KG1 (cell line): ENCODE results near the gene WTAP.
A peak's percentile ranks its signal among the peaks of the same experiment; 100 is the strongest.
"Not testable (repeated sequence)": the region's sequence is repeated elsewhere in the genome, so short reads cannot be mapped to it uniquely, and the experiment has no call there.

ENCODE experiments used
- DNase-seq: peaks from one replicate; lab custom pipeline; 2025; lab: John Stamatoyannopoulos, UW

The WTAP gene

DNA sequence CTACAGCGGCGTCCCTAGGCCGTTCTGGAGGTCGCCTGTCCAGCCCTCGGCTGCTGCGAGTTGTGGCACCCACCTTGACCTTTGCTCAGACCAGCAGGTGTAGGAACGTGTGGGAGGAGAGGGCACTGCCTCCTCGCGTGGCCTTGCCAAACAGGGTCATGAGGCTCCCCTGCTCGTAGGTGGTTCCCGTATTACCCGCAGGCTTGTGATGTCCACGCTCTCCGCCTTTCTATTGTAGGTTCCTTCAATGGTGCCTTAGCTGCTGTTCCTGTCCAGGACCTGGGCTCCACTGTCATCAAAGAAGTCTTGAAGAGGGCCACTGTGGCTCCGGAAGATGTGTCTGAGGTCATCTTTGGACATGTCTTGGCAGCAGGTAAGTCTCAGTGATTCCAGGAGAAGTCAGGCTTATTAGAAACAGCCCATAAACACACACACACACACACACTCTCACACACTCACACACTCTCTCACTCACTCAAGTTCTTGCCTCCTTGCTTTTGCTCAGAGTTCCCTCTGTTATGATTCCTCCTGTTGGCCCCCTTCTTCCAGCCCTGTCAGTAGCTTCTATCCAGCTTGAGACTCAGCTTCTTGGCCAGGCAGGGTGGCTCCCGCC is 35.5 kb downstream of the WTAP start:
- no peak for DNase-seq

DNA sequence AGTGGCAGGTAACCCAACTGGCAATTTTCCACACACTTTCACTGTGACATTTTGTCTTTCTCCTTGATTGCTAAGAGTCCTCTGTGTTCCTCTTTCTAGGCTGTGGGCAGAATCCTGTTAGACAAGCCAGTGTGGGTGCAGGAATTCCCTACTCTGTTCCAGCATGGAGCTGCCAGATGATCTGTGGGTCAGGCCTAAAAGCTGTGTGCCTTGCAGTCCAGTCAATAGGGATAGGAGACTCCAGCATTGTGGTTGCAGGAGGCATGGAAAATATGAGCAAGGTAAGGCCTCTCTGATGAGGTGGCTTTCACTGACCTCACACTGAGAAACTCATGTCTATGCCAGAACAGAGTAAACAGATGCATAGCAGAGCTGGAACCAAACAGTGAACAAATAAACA is 39.6 kb downstream of the WTAP start:
- no peak for DNase-seq

DNA sequence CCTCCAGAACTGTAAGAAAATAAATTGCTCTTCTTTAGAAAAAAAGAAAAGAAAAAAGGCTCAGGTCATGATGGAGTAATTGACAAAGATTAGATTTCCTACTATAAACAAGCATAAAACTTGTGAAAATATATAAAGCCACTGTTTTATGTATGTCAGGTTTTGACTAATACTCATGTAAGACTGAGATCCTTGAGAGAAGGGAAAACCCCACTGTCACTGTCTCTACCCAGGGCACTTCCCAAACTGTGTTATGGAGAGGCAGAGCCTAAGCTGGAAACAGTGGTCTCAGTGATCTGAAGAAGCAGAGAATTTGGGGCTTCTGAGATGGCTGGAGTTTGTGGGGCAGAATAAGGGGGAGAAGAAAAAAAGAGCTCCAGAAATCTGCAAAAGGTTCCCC is 42.2 kb downstream of the WTAP start:
- no peak for DNase-seq

DNA sequence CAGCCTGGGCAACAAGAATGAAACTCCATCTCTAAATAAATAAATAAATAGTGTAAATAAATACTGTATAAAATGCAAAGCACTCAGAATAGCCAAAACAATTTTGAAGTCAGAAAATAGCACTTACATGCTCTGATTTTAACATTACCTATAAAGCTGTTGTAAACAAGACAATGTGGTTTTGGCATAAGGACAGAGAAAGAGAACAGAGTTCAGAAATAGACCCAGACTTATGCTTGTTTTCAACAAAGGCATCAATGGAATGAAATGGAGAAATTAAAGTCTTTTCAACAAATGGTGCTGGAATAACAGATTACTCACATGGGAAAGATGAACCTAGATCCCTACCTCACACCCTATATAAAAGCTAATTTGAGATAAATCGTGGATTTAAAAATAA is 44.9 kb downstream of the WTAP start:
- no peak for DNase-seq

DNA sequence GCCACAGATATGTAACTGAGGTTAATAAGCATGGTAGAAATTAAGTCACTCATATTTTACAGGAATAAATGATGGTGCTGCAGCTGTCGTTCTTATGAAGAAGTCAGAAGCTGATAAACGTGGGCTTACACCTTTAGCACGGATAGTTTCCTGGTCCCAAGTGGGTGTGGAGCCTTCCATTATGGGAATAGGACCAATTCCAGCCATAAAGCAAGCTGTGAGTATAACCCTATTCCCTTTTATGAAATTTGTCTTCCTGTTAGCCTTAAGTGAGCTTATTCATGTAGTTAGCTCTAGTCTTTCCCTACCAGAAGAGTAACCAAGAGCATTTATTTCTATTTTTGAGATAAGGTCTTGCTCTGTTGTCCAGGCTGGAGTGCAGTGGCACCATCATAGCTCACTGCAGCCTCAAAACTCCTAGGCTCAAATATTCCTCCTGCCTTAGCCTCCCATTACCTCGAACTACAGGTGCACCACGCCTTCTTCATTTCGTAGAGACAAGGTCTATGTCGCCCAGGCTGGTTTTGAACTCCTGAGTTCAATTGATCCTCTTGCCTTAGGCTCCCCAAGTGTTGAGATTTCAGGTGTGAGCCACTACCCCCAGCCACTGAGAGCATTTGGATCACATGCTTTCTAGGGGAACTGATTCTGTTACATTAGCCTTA is 50.1 kb downstream of the WTAP start:
- DNase-seq, result no peak

DNA sequence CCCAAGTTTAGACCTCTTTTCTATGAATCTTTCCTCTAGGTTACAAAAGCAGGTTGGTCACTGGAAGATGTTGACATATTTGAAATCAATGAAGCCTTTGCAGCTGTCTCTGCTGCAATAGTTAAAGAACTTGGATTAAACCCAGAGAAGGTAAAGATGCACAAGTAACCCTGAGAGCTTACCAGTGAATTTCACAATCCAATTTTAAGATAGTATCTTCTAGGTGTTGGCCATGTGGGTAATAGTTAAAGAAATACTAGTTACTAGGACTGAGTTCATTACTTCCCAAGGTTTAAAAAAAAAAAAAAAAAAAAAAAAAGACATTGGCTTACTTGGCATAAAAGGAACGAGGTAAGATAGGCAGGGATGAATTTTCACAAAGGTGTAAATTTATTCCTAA is 50.8 kb downstream of the WTAP start:
- no peak for DNase-seq

DNA sequence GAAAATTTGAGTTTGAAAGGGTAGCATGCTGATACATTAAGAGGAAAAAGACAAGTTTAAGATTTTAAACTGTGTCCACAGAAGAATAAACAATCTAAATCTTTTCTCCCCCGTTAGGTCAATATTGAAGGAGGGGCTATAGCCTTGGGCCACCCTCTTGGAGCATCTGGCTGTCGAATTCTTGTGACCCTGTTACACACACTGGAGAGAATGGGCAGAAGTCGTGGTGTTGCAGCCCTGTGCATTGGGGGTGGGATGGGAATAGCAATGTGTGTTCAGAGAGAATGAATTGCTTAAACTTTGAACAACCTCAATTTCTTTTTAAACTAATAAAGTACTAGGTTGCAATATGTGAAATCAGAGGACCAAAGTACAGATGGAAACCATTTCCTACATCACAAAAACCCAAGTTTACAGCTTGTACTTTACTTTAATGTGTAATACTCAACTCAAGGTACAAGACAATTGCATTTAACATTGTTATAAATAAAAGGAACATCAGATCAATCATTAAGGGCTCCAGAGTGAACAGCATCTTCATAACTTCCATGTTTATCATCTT is 51.3 kb downstream of the WTAP start:
- DNase-seq, result no peak

DNA sequence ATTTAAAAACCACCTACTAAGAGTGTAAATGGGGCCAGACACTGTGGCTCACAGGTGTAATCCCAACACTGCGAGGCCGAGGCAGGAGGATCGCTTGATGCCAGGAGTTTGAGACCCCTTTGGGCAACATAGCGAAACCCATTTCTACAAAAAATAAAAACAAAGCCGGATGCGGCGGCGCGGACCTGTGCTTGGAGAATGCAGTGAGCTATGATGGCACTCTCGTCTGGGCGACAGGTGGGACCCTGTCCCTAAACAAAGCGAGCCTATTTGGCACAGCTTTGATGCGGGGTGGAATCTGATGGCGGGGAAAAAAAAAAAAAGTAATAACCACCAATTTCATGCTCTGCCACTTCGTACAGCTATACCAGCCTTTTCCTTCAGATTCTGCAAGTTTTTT is 61.0 kb downstream of the WTAP start:
- DNase-seq, result no peak

DNA sequence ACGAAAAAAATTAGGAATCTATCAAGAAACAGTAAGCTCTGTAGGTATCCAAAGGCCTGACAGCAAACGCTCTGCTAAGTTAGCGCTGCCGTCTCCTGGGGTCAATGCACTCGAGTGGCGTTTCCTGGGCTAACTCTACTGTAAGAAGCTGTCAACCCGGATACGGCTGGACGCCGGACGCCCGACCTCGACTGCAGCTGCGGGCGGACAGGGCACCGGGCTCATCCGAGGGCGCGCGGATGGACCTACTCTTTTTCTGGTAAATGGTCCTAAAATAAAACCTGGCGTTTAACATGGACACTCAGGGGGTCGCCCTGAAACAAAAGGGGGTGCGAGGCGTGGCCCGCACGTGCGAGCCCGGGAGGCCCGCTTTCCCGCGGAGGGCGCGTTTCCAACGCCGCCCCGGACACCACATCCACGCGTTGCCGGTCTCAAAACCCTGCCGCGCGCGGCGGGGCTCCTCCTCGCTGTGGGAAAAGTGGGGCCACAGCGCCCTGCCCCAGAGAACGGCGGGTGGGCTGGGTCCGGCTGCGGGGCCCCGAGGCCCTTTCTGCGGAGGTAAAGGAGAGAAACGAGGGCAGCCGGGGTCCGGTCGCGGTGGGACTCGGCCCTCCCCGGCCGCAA is 61.6 kb downstream of the WTAP start:
- no peak for DNase-seq

DNA sequence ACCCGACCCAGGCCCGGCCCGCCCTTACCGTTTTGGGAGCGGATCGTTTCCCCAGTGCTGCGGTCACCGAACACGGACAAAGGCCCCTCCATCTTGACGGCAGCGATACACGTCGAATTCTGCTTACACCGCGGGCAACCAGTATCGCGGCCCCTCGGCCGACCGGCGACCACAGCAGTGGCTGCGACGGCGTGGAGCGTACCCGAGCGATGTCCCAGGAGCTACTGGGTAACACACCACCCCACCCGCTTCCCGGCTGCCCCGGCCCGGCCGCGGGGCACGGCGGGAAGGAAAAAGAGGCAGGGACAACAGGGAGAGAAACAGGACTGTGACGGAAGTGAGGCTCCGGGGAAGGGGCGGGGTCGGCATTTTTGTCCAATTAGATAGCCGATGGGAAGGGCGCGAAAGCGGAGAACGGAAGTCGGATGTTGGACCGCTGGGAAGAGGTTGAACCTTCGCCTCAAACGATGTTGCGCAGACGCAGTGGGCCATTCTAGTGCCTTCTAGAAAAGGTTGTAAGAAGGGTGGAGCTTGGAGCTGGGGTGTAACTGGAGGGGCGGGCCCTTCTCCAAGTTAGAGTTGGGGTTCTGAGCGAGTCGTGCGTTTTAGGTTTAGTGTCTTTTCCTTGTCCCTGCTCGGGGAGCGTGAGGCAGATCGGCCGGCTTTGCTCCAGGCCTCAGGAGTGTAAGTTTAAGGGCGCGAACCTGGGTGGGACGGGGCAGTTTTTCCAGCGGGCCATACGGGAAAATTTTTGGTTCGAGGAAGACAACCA is 62.3 kb downstream of the WTAP start, which contains the start of gene TCP1:
Gene TCP1, minus strand, starts transcription at position 226 of the 772 bp plus-strand sequence. Its CDS starts 134 bp downstream, at position 92.
- DNase-seq, result peak; percentile 97

DNA sequence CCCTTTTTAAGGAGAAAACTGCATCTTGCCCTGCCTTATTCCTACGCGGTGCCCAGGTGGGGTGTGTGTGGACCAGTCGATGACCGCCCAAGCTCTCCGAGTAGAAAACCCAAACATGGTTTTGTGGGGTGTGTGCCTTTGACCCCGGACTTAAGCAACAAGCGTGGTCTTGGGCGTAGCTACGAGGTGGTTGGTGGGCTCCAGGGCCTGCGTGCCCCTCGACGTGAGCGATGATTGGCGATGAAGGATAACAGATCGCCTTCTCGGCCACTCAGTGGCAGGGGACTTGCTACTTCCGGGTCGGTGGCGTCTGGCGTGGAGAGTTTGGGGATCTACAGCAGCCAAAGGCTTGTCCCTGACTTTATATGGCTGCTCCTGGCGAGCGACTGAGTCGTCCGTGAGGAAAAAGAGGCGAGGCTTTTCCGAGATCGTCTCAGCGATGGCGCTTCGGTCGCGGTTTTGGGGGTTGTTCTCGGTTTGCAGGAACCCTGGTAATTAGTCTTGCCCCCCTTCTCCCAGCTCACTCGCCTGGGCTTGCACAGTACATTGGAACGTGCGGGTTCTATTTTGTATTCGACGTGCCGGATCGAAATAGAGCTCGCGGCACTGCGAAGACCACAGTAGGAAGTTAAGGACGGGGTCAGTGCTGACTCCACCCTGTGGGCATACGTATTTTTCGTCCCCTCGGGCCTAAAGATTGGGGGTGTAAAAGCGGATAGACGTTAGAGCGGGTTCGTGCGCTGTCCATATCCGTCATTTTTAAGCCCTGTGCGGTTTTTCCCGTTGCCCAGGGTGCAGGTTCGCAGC is 63.0 kb downstream of the WTAP start, which contains the start of gene MRPL18:
Gene MRPL18, plus strand, starts transcription at position 319 of the 807 bp plus-strand sequence. Its CDS starts 121 bp downstream, at position 440.
- peak; percentile 91 for DNase-seq

DNA sequence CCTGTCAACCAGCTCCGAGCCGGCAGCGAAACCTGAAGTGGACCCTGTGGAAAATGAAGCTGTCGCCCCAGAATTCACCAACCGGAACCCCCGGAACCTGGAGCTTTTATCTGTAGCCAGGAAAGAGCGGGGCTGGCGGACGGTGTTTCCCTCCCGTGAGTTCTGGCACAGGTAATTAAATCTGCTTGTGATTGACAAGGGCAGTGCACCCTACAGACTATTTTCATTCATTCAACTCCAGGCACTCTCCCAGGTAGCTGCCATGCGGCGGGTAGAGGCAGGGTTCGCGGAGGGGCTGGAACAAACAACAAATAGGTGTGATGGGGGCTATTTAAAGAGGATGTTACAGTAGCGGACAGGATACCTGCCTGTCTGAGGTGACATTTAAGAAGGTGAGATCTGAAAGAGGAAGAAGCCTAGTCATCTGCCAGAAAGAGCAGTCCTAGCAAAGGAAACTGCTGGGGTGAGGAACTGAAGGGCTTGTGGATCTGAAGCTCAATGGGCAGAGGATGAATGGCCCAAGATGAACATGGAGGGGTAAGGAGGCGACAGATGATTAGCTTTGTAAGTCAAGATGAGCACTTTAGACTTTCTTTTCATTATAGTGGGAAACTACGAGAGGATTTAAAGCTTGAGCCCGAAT is 63.8 kb downstream of the WTAP start:
- no peak for DNase-seq

DNA sequence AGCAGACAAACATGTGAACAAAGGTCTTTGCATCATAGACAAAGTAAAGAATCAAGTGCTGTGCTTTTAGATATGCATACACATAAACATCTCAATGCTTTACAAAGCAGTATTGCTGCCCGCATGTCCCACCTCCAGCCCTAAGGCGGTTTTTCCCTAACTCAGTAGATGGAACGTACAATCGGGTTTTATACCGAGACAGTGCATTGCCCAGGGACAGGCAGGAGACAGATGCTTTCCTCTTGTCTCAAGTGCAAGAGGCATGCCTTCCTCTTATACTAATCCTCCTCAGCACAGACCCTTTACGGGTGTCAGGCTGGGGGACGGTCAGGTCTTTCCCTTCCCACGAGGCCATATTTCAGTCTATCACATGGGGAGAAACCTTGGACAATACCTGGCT is 67.7 kb downstream of the WTAP start:
- not testable (repeated sequence) for DNase-seq

DNA sequence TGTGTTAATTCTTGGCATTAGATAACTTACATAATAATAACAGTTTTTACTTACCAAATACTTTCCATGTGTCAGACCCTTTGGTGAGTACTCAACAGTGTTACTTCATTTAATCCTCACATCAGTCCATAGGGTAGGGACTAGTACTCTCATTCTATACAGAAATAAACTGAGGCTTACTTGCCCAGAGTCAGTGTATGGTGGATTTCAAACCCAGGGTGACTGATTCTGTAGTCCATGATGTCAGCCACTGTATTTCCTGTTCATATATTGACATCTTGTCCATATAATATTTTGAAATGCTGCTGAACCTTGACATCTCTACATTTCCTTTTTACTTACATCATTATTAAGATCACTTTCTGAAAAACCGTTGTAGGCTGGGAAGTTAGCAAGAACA is 70.2 kb downstream of the WTAP start:
- DNase-seq, result no peak

DNA sequence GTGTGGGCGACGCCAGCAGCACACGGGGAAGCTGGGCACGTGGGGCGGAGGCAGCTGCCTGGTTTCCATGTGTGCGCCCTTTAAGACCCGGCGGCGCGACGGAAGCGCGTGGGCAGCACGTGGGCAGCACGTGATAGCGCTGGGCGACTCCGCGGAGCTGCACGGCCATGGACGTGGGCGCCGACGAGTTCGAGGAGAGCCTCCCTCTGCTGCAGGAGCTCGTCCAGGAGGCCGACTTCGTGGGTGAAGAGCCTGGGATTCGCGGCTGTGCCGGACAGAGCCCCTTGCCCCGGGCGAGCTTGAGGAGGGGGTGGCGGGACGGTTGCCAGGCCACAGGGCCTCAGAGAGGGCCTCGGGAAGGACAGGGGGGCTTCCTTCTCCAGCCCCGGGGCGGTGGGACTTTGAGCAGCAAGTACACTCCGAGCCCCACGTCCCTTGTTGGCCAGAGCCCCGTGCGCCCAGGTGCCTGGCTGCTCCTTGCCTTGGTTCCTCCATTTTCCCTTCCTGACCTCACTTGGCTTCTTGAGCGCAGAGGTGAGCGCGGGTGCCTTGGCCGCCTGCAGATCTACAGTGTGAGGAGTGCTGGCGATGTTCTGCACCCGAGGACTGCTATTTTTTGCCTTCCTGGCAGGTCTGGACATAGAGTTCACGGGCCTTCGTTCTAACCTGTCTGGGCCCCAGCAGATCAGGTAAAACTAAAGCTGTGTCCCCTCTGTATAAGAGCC is 73.0 kb downstream of the WTAP start, which contains the start of gene PNLDC1:
Gene PNLDC1, plus strand, starts transcription at position 136 of the 725 bp plus-strand sequence. Its CDS starts 32 bp downstream, at position 168.
- DNase-seq, result no peak

DNA sequence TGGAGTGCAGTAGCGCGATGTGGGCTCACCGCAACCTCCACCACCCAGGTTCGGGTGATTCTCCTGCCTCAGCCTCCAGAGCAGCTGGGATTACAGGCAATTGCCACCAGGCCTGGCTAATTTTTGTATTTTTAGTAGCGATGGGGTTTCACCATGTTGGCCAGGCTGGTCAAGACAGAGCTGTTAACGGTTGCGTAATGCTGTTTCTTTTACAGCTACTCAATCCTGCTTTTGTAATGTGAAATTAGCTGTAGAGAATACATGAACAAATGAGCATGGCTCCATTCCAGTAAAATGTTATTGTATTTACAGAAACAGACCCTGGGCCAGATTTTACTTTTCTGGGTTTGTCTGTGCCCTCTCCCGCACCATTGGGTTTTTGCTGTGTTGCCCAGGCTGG is 74.6 kb downstream of the WTAP start:
- DNase-seq, result no peak

DNA sequence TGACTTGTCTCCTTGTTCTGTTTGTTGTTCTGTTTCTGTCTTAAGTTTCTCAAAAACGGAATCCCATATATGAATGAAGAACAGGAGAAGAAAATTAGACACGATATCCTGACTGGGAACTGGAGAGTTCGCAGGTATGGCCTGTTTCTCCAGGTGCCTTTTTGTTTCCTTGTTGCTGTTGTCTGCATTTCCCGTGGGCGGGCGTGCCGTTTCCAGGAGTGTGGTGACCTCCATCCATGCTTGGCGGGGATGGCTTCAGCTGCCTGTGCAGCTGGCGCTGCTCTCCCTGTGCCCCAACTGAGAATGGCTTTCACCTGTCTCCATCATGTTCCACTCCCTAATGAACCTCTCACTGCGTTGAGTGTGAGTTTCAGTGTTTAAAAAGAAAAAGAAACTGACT is 77.2 kb downstream of the WTAP start:
- no peak for DNase-seq

DNA sequence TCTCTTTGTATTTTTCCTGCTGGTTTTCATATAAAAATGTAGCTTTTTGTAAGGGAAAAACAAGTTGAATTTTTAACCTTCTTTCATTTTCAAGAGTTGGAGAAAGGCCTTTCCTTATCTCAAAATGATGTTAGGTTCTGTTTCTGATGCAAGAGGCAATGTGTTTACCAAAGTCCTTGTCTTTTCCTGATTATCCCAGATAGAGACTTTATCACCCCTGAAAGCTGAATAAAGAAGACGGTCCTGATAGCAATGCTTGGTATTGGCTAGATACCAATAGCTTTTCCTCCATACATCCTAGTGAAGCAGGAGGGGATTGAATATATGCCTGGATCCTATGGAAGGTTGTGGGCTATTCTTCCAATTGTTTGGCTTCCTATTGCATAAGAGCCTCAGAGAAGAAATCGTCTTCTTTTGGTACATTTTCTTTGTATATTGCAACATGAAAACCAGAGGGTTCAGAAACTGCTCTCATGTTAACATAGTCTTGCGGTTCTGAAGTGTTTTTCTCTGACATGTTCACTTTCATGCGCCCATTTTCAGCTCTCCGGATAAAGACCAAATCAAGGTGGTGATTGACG is 78.2 kb downstream of the WTAP start:
- no peak for DNase-seq
